Endothelial cell (in vitro differentiated cells): ENCODE results near the gene DMD. TPM values are rescaled to one million over a fixed set of nuclear protein-coding genes. Genes with fewer than 3 reads are reported as not detected.

Experiments
- DNase-seq: peaks from one replicate; pipeline ENCODE4 v3.0.0; 2021; ENCODE audit warnings: low spot score
- H3K27ac Mint-ChIP-seq: one replicate; pipeline ENCODE4 v1.8.0; 2021; ENCODE audit warnings: mixed read lengths, inconsistent platforms; ENCODE audit not compliant: unreplicated experiment
- H3K27me3 Mint-ChIP-seq: one replicate; pipeline ENCODE4 v1.8.0; 2021; ENCODE audit warnings: mild to moderate bottlenecking, moderate library complexity, mixed read lengths, inconsistent platforms; ENCODE audit not compliant: unreplicated experiment
- H3K36me3 Mint-ChIP-seq: one replicate; pipeline ENCODE4 v1.8.0; 2021; ENCODE audit warnings: mild to moderate bottlenecking, low read depth, mixed read lengths, inconsistent platforms; ENCODE audit not compliant: unreplicated experiment
- H3K4me1 Mint-ChIP-seq: one replicate; pipeline ENCODE4 v1.8.0; 2021; ENCODE audit warnings: mild to moderate bottlenecking, mixed read lengths, inconsistent platforms; ENCODE audit not compliant: unreplicated experiment
- H3K4me3 Mint-ChIP-seq: one replicate; pipeline ENCODE4 v1.8.0; 2021; ENCODE audit warnings: mild to moderate bottlenecking, mixed read lengths, inconsistent platforms; ENCODE audit not compliant: unreplicated experiment
- H3K9me3 Mint-ChIP-seq: one replicate; pipeline ENCODE4 v1.8.0; 2021; ENCODE audit warnings: mixed read lengths, inconsistent platforms; ENCODE audit not compliant: unreplicated experiment
- CTCF ChIP-seq: fragments of 200-600 bp; sonication (generic); IDR thresholded peaks from one replicate; pipeline ENCODE4 v1.5.0; 2021; ENCODE audit warnings: antibody characterized with exemption; ENCODE audit not compliant: unreplicated experiment
- total RNA-seq: library from RNA; stranded (reverse); fragmentation: NEBNext Ultra II Directional; extraction: Animal tissue kit (Norgen Biotek cat#: 25700); gene quantifications from one replicate; pipeline ENCODE4 v1.2.1, GENCODE V29; 2021; ENCODE audit not compliant: unreplicated experiment

DMD gene
- total RNA-seq, 1 donor from 2014 or later = 5.5 TPM

GRCh38 chrX:32280921-32281320, 930.4 kb downstream of the DMD start:
- Mint-ChIP-seq H3K9me3 (no peaks in the 10 kb centered on the region), H3K4me1 (no peaks in the 10 kb centered on the region), H3K4me3 (no peak overlapping the region), H3K27ac (no peak overlapping the region), H3K36me3 (no peaks in the 10 kb centered on the region), H3K27me3 (no peaks in the 10 kb centered on the region)
- no peak for TF ChIP-seq CTCF
- no peak for DNase-seq

GRCh38 chrX:32280489-32280888, 930.9 kb downstream of the DMD start:
- Mint-ChIP-seq H3K27ac (no peak overlapping the region), H3K4me1 (no peaks in the 10 kb centered on the region), H3K27me3 (no peaks in the 10 kb centered on the region), H3K9me3 (no peaks in the 10 kb centered on the region), H3K36me3 (no peaks in the 10 kb centered on the region), H3K4me3 (no peak overlapping the region)
- no peak for DNase-seq
- no peak for TF ChIP-seq CTCF

GRCh38 chrX:32276153-32276552, 935.2 kb downstream of the DMD start:
- no peaks in the 10 kb centered on the region for H3K9me3 Mint-ChIP-seq
- DNase-seq = no peak
- H3K4me3 Mint-ChIP-seq = no peak overlapping the region
- H3K4me1 Mint-ChIP-seq = no peaks in the 10 kb centered on the region
- no peak overlapping the region for H3K27ac Mint-ChIP-seq
- TF ChIP-seq CTCF = no peak
- H3K36me3 Mint-ChIP-seq = no peaks in the 10 kb centered on the region
- H3K27me3 Mint-ChIP-seq = no peaks in the 10 kb centered on the region

GRCh38 chrX:32269866-32270265, 941.5 kb downstream of the DMD start:
- no peaks in the 10 kb centered on the region for H3K36me3 Mint-ChIP-seq
- H3K4me1 Mint-ChIP-seq = no peaks in the 10 kb centered on the region
- no peak for TF ChIP-seq CTCF
- DNase-seq = no peak
- H3K4me3 Mint-ChIP-seq = no peak overlapping the region
- no peaks in the 10 kb centered on the region for H3K9me3 Mint-ChIP-seq
- H3K27ac Mint-ChIP-seq = no peak overlapping the region
- H3K27me3 Mint-ChIP-seq = no peaks in the 10 kb centered on the region

GRCh38 chrX:32268207-32268606, 943.1 kb downstream of the DMD start:
- no peak for DNase-seq
- no peaks in the 10 kb centered on the region for H3K9me3 Mint-ChIP-seq
- H3K4me1 Mint-ChIP-seq = no peaks in the 10 kb centered on the region
- H3K4me3 Mint-ChIP-seq = no peak overlapping the region
- no peak overlapping the region for H3K27ac Mint-ChIP-seq
- no peak for TF ChIP-seq CTCF
- no peaks in the 10 kb centered on the region for H3K27me3 Mint-ChIP-seq
- H3K36me3 Mint-ChIP-seq = no peaks in the 10 kb centered on the region
